ENCODE results near the gene IFNA10. TPM values are rescaled to one million over a fixed set of nuclear protein-coding genes. Genes with fewer than 3 reads are reported as not detected.

Gene IFNA10
- polyA plus RNA-seq, 2 of the 4 experiments (the other 2 are of a cell fraction), result not detected

DNA sequence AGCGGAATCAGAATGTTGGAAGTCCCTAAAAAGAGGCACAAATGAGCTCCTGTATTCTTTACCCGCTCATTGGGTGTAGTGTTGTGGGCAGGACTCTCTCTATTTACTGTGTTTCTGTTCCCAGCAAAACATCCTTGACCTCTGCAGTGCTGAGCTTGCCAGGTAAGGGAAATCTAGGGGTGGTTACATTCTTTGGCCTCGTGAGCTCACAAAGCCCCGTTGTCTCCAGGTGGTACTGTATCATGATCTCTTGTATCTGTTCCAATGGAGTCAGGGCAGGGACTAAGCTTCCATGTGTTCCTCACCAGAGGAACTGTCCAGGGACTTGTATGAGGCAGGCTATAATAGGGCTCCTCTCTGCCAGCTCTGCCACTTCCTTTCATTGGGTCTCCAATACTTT is 44.7 kb upstream of the IFNA10 start:
- FAIRE-seq (no peak), DNase-seq (ENCODE audit: low read depth in 1 of 2, low spot score in 1 of 2) (no peak), ATAC-seq (0 out of 6 replicates have a peak, but pooled peaks of 1 of the 2 experiments have one; percentile 28)
- Histone ChIP-seq H3K9me3 (no peaks in the 10 kb centered on the region; the same call in 2 of the 3 replicates), H3K27ac (no peak overlapping the region), H3K4me3 (no peak overlapping the region), H3K4me2 (no peak overlapping the region), H3K4me1 (no peaks in the 10 kb centered on the region)
- POLR2A ChIA-PET, result no interaction called here
- CTCF ChIA-PET, result interaction anchor here (0.7 to 5.1 kb wide), 8 partner anchors 13 to 537 kb away, joined by 4 to 40 read pairs (median 10); no protein-coding TSS in a partner anchor
- TF ChIP-seq RARB (CRISPR knock-in tag; IDR thresholded peaks at IDR 0.05) (no peak), MAZ (IDR thresholded peaks at IDR 0.05; ENCODE audit: borderline replicate concordance, low read depth, low read length) (no peak), ZNF302 (CRISPR knock-in tag; IDR thresholded peaks at IDR 0.05) (no peak), CHD2 (IDR thresholded peaks at IDR 0.05; ENCODE audit: low read length, partially characterized antibody) (no peak), ZSCAN20 (CRISPR knock-in tag; IDR thresholded peaks at IDR 0.05) (no peak), PHF8 (IDR thresholded peaks at IDR 0.05; ENCODE audit: borderline replicate concordance, low read depth) (no peak), CBX8 (IDR thresholded peaks at IDR 0.05) (no peak), HOXA7 (CRISPR knock-in tag; IDR thresholded peaks at IDR 0.05) (no peak)
- TF ChIP-seq, protein P1, sequence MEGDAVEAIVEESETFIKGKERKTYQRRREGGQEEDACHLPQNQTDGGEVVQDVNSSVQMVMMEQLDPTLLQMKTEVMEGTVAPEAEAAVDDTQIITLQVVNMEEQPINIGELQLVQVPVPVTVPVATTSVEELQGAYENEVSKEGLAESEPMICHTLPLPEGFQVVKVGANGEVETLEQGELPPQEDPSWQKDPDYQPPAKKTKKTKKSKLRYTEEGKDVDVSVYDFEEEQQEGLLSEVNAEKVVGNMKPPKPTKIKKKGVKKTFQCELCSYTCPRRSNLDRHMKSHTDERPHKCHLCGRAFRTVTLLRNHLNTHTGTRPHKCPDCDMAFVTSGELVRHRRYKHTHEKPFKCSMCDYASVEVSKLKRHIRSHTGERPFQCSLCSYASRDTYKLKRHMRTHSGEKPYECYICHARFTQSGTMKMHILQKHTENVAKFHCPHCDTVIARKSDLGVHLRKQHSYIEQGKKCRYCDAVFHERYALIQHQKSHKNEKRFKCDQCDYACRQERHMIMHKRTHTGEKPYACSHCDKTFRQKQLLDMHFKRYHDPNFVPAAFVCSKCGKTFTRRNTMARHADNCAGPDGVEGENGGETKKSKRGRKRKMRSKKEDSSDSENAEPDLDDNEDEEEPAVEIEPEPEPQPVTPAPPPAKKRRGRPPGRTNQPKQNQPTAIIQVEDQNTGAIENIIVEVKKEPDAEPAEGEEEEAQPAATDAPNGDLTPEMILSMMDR (IDR thresholded peaks at IDR 0.05), result no peak
- WGBS (ENCODE audit: missing lambda C conversion rate), result 1% methylated on average over 4 of the region's 4 CpGs

DNA sequence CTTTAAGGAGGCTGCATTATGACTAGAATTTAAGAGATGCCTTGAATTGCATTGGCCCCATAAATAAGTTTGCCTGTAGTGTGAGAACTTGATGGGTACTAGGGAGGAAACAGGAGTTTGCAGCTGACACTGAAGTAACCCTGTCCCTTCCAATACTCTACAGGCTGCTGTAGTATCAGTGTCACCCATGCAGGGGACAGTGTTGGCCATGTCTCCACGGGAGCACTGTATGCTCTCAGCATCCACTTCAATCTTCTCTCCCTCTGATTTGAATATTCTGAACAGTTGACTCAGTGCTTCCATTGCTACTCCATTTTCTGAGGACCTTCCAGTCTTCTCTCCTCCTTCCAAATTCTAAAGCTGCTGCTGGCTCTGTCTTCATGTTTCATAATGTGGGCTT is 44.2 kb upstream of the IFNA10 start:
- Histone ChIP-seq H3K4me3 (no peak overlapping the region), H3K9me3 (no peaks in the 10 kb centered on the region; the same call in 2 of the 3 replicates), H3K27ac (no peak overlapping the region), H3K4me1 (no peaks in the 10 kb centered on the region), H3K4me2 (no peak overlapping the region)
- FAIRE-seq, result no peak
- ChIA-PET POLR2A (no interaction called here), CTCF (interaction anchor here (1.2 to 5.1 kb wide), 7 partner anchors 9 to 562 kb away, joined by 3 to 40 read pairs (median 7); no protein-coding TSS in a partner anchor)
- 0% methylated on average over 1 of the region's 1 CpG for WGBS (ENCODE audit: missing lambda C conversion rate)
- TF ChIP-seq ZC3H11A (IDR thresholded peaks at IDR 0.05) (no peak), EHF (CRISPR knock-in tag; IDR thresholded peaks at IDR 0.05) (no peak), HOXB13 (CRISPR knock-in tag; IDR thresholded peaks at IDR 0.05; ENCODE audit: low read depth) (no peak), JUNB (IDR thresholded peaks at IDR 0.05) (no peak), FOSL2 (IDR thresholded peaks at IDR 0.05) (no peak), FOSL2 (CRISPR knock-in tag; IDR thresholded peaks at IDR 0.05) (no peak), EHMT2 (IDR thresholded peaks at IDR 0.05; ENCODE audit: low read depth) (no peak), MAZ (IDR thresholded peaks at IDR 0.05; ENCODE audit: borderline replicate concordance, low read depth, low read length) (no peak), JUN (IDR thresholded peaks at IDR 0.05) (no peak), HEYL (CRISPR knock-in tag; IDR thresholded peaks at IDR 0.05) (no peak), NFE2L2 (conservative IDR thresholded peaks at IDR 0.05; ENCODE audit: low read length) (no peak), POLR2A (IDR thresholded peaks at IDR 0.05; ENCODE audit: low read length) (no peak), TFCP2L1 (CRISPR knock-in tag; IDR thresholded peaks at IDR 0.05) (no peak), ZNF302 (CRISPR knock-in tag; IDR thresholded peaks at IDR 0.05) (no peak), RCOR1 (IDR thresholded peaks at IDR 0.05; ENCODE audit: low read depth, low read length) (no peak), POLR2AphosphoS2 (conservative IDR thresholded peaks at IDR 0.05; ENCODE audit: low read length) (no peak), EP300 (IDR thresholded peaks at IDR 0.05) (no peak)
- TF ChIP-seq, protein P2, sequence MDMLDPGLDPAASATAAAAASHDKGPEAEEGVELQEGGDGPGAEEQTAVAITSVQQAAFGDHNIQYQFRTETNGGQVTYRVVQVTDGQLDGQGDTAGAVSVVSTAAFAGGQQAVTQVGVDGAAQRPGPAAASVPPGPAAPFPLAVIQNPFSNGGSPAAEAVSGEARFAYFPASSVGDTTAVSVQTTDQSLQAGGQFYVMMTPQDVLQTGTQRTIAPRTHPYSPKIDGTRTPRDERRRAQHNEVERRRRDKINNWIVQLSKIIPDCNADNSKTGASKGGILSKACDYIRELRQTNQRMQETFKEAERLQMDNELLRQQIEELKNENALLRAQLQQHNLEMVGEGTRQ (IDR thresholded peaks at IDR 0.05), result no peak
- TF ChIP-seq, protein P3, sequence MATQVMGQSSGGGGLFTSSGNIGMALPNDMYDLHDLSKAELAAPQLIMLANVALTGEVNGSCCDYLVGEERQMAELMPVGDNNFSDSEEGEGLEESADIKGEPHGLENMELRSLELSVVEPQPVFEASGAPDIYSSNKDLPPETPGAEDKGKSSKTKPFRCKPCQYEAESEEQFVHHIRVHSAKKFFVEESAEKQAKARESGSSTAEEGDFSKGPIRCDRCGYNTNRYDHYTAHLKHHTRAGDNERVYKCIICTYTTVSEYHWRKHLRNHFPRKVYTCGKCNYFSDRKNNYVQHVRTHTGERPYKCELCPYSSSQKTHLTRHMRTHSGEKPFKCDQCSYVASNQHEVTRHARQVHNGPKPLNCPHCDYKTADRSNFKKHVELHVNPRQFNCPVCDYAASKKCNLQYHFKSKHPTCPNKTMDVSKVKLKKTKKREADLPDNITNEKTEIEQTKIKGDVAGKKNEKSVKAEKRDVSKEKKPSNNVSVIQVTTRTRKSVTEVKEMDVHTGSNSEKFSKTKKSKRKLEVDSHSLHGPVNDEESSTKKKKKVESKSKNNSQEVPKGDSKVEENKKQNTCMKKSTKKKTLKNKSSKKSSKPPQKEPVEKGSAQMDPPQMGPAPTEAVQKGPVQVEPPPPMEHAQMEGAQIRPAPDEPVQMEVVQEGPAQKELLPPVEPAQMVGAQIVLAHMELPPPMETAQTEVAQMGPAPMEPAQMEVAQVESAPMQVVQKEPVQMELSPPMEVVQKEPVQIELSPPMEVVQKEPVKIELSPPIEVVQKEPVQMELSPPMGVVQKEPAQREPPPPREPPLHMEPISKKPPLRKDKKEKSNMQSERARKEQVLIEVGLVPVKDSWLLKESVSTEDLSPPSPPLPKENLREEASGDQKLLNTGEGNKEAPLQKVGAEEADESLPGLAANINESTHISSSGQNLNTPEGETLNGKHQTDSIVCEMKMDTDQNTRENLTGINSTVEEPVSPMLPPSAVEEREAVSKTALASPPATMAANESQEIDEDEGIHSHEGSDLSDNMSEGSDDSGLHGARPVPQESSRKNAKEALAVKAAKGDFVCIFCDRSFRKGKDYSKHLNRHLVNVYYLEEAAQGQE (IDR thresholded peaks at IDR 0.05), result no peak
- TF ChIP-seq, protein P4, sequence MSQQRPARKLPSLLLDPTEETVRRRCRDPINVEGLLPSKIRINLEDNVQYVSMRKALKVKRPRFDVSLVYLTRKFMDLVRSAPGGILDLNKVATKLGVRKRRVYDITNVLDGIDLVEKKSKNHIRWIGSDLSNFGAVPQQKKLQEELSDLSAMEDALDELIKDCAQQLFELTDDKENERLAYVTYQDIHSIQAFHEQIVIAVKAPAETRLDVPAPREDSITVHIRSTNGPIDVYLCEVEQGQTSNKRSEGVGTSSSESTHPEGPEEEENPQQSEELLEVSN (IDR thresholded peaks at IDR 0.05; ENCODE audit: borderline replicate concordance, low read depth), result no peak
- peak in 1 of 2 experiments; percentile 60; a peak in 4 of 6 replicates for ATAC-seq
- DNase-seq (ENCODE audit: low read depth in 1 of 2, low spot score in 1 of 2), result no peak

All from A549 (cell line).